ENCODE measurements around the gene HASPIN. TPM values are rescaled to one million over a fixed set of nuclear protein-coding genes. Genes with fewer than 3 reads are reported as not detected.

The HASPIN gene
- total and polyA plus RNA-seq, 2 experiments from 2014 or later = 6.1 to 35.1 TPM

- no peaks in the 10 kb centered on the region for H3K79me2 ChIP-seq (replicated peaks; ENCODE audit: insufficient read depth)
- Mint-ChIP-seq H3K9me3 (no peaks in the 10 kb centered on the region), H3K4me1 (peaks cover 13% of the 10 kb centered on the region), H3K27me3 (ENCODE audit: insufficient read depth, low read depth, poor library complexity) (peaks cover 7% of the 10 kb centered on the region), H3K36me3 (ENCODE audit: low read depth) (no peaks in the 10 kb centered on the region), H3K27ac (0 out of 2 replicates have a peak overlapping the region, but pooled peaks have one; percentile 7), H3K4me3 (no peak overlapping the region)
- H3K36me3 ChIP-seq (ENCODE audit: insufficient read depth) = no peaks in the 10 kb centered on the region
- TF ChIP-seq EZH2 (IDR thresholded peaks at IDR 0.05; ENCODE audit: low read depth, unreplicated experiment) (no peak), CTCF (conservative IDR thresholded peaks at IDR 0.05; ENCODE audit: low read depth in 2 of 2) (peak in 1 of 2 experiments; percentile 13; a peak in 1 of 4 replicates)
- H3K4me3 ChIP-seq = no peak overlapping the region
- no peak overlapping the region for H2AFZ ChIP-seq
- no peak for ATAC-seq
- peaks cover 5% of the 10 kb centered on the region; the same call in 1 of the 2 replicates for H3K4me1 ChIP-seq (ENCODE audit: insufficient read depth)
- no peak for DNase-seq (ENCODE audit: low spot score)
- peaks cover 6% of the 10 kb centered on the region for H3F3A ChIP-seq (replicated peaks; ENCODE audit: low read depth)
- H3K4me2 ChIP-seq = no peak overlapping the region
- H3K27me3 ChIP-seq (ENCODE audit: insufficient read depth) = peaks cover 2% of the 10 kb centered on the region
- no peak overlapping the region for H3K27ac ChIP-seq (ENCODE audit: low read depth)
- no peaks in the 10 kb centered on the region for H3K9me2 ChIP-seq (ENCODE audit: insufficient read depth)
- no peaks in the 10 kb centered on the region for H4K20me1 ChIP-seq (replicated peaks; ENCODE audit: insufficient read depth)
Measured at GRCh38 chr17:3689262-3690093, 34.2 kb upstream of the HASPIN start.

- Histone ChIP-seq H3K9me2 (ENCODE audit: insufficient read depth) (no peaks in the 10 kb centered on the region), H3K36me3 (ENCODE audit: insufficient read depth) (no peaks in the 10 kb centered on the region), H3K4me2 (no peak overlapping the region), H3K27me3 (ENCODE audit: insufficient read depth) (peaks cover 9% of the 10 kb centered on the region), H4K20me1 (replicated peaks; ENCODE audit: insufficient read depth) (no peaks in the 10 kb centered on the region), H3K79me2 (replicated peaks; ENCODE audit: insufficient read depth) (no peaks in the 10 kb centered on the region), H3K27ac (ENCODE audit: low read depth) (no peak overlapping the region), H2AFZ (no peak overlapping the region), H3K4me1 (ENCODE audit: insufficient read depth) (peaks cover 12% of the 10 kb centered on the region; the same call in 1 of the 2 replicates), H3F3A (replicated peaks; ENCODE audit: low read depth) (peaks cover 6% of the 10 kb centered on the region), H3K4me3 (no peak overlapping the region)
- Mint-ChIP-seq H3K9me3 (no peaks in the 10 kb centered on the region), H3K27me3 (ENCODE audit: insufficient read depth, low read depth, poor library complexity) (peaks cover 11% of the 10 kb centered on the region), H3K36me3 (ENCODE audit: low read depth) (no peaks in the 10 kb centered on the region), H3K27ac (no peak overlapping the region), H3K4me3 (no peak overlapping the region), H3K4me1 (peaks cover 17% of the 10 kb centered on the region)
- DNase-seq (ENCODE audit: low spot score) (no peak), ATAC-seq (no peak; the same call in 2 of the 3 replicates)
- no peak for TF ChIP-seq EZH2phosphoT487 (IDR thresholded peaks at IDR 0.05; ENCODE audit: unreplicated experiment)
- TF ChIP-seq EZH2 (IDR thresholded peaks at IDR 0.05; ENCODE audit: low read depth, unreplicated experiment) = no peak
- no peak for TF ChIP-seq NANOG (IDR thresholded peaks at IDR 0.05; ENCODE audit: borderline replicate concordance)
- TF ChIP-seq STAT1 (IDR thresholded peaks at IDR 0.05; ENCODE audit: unreplicated experiment) = no peak
- no peak for TF ChIP-seq CTCF (conservative IDR thresholded peaks at IDR 0.05; ENCODE audit: low read depth in 2 of 2)
- no peak for TF ChIP-seq ZNF462 (CRISPR knock-in tag; IDR thresholded peaks at IDR 0.05)
Measured at GRCh38 chr17:3690094-3690715, 33.5 kb upstream of the HASPIN start.

Measured in GM23338 (cell line).